GM12878 (cell line): ENCODE results near the gene ZNF407. TPM values are rescaled to one million over a fixed set of nuclear protein-coding genes. Genes with fewer than 3 reads are reported as not detected.

ENCODE experiments used
- ASH2L ChIP-seq: fragments of 300-600, 200-600 bp; sonication (generic); IDR thresholded peaks from 2 replicates; pipeline ENCODE4 v1.6.1; 2017; ENCODE audit warnings: low read depth, mild to moderate bottlenecking, borderline replicate concordance
- BRCA1 ChIP-seq: IDR thresholded peaks from 2 replicates; pipeline ENCODE4 v1.6.1; 2011; ENCODE audit warnings: low read depth, low read length, improper control_type of control experiment
- CEBPB ChIP-seq, 2 experiments: fragments of 150-350 bp in 1 of 2; IDR thresholded peaks; 2 replicates each; pipeline ENCODE4 v1.6.1; 2012 to 2014; ENCODE audit warnings: low read depth in 2 of 2, low read length in 2 of 2, borderline replicate concordance in 1 of 2, inconsistent platforms in 1 of 2
- CHD2 ChIP-seq: IDR thresholded peaks from 2 replicates; pipeline ENCODE4 v1.6.1; 2011; ENCODE audit warnings: low read depth, low read length, improper control_type of control experiment, borderline replicate concordance
- ESRRA ChIP-seq: IDR thresholded peaks from 2 replicates; pipeline ENCODE4 v1.6.1; 2012; ENCODE audit warnings: mild to moderate bottlenecking, low read length, improper control_type of control experiment
- GABPA ChIP-seq: IDR thresholded peaks from 2 replicates; pipeline ENCODE4 v1.6.1; 2014; ENCODE audit warnings: antibody characterized with exemption, low read depth, mild to moderate bottlenecking, inconsistent platforms
- HDAC2 ChIP-seq: fragments of 200-600 bp; sonication (generic); IDR thresholded peaks from 2 replicates; pipeline ENCODE4 v1.6.1; 2017
- HDGF ChIP-seq: fragments of 450-650 bp; IDR thresholded peaks from 2 replicates; pipeline ENCODE4 v1.6.1; 2016; ENCODE audit warnings: antibody characterized with exemption
- IKZF2 ChIP-seq, 2 experiments: fragments of 450-650 bp; IDR thresholded peaks; 2 replicates each; pipeline ENCODE4 v1.6.1; 2017; ENCODE audit warnings: mild to moderate bottlenecking in 2 of 2, moderate library complexity in 2 of 2
- KDM1A ChIP-seq: fragments of 200-600 bp; sonication (generic); IDR thresholded peaks from 2 replicates; pipeline ENCODE4 v1.6.1; 2016; ENCODE audit warnings: borderline replicate concordance
- NR2F1 ChIP-seq: fragments of 450-650 bp; conservative IDR thresholded peaks from 2 replicates; pipeline ENCODE4 v1.6.1; 2017; ENCODE audit warnings: mild to moderate bottlenecking
- POLR2AphosphoS2 ChIP-seq: IDR thresholded peaks from 2 replicates; pipeline ENCODE4 v1.6.1; 2011; ENCODE audit warnings: low read depth, mild to moderate bottlenecking, low read length, improper control_type of control experiment, moderate library complexity
- POLR2AphosphoS5 ChIP-seq: IDR thresholded peaks from 2 replicates; pipeline ENCODE4 v1.6.1; 2011; ENCODE audit warnings: mild to moderate bottlenecking, low read length, inconsistent platforms
- RUNX3 ChIP-seq: IDR thresholded peaks from 2 replicates; pipeline ENCODE4 v1.6.1; 2012; ENCODE audit warnings: low read length, inconsistent platforms
- SP1 ChIP-seq: IDR thresholded peaks from one replicate; pipeline ENCODE4 v1.6.1; 2011; ENCODE audit warnings: low read depth, low read length
- SUZ12 ChIP-seq: fragments of 200-600 bp; sonication (generic); IDR thresholded peaks from one replicate; pipeline ENCODE4 v1.6.1; 2018; ENCODE audit warnings: antibody characterized with exemption, mild to moderate bottlenecking; ENCODE audit not compliant: unreplicated experiment
- ZNF24 ChIP-seq: fragments of 450-650 bp; IDR thresholded peaks from 2 replicates; pipeline ENCODE4 v1.6.1; 2017; ENCODE audit warnings: antibody characterized with exemption, mild to moderate bottlenecking
- polyA plus RNA-seq, 11 experiments: library from polyadenylated mRNA; depleted of rRNA in 4 of 11; unstranded in 6 of 11; stranded (reverse) in 5 of 11; fragments of >200 nt; fragmentation: Nextera tagmentation in 4 of 11; fragmentation: Illumina TruSeq in 1 of 11; extraction: Ambion mirVana in 4 of 11; extraction: Trizol in 1 of 11; gene quantifications; 1 replicate in 1 of 11; 2 replicates in 10 of 11; pipeline versions ENCODE4 v1.2.1 to v1.2.3, GENCODE V29; 2011 to 2016; ENCODE audit warnings: inconsistent platforms in 2 of 11, missing spikeins in 2 of 11, low read depth in 1 of 11
- total RNA-seq, 4 experiments: library from RNA; depleted of rRNA in 3 of 4; stranded (reverse); fragments of >200 nt in 3 of 4; fragmentation: Illumina TruSeq in 1 of 4; extraction: Trizol in 1 of 4; gene quantifications; 2 replicates each; pipeline versions ENCODE4 v1.2.1 to v1.2.3, GENCODE V29; 2013 to 2021
- TF ChIP-seq, protein P1 (sequence below): fragments of 450-650 bp; IDR thresholded peaks from 2 replicates; pipeline ENCODE4 v1.6.1; 2017; ENCODE audit warnings: mild to moderate bottlenecking, moderate library complexity
- TF ChIP-seq, protein P2 (sequence below): IDR thresholded peaks from 2 replicates; pipeline ENCODE4 v1.6.1; 2011; ENCODE audit warnings: borderline replicate concordance, low read depth, mild to moderate bottlenecking, moderate library complexity, mixed read lengths, low read length; ENCODE audit not compliant: insufficient read depth; ENCODE audit errors: extremely low read length
- TF ChIP-seq, protein P3 (sequence below): fragments of 450-650 bp; IDR thresholded peaks from 2 replicates; pipeline ENCODE4 v1.6.1; 2014; ENCODE audit warnings: mild to moderate bottlenecking
- TF ChIP-seq, protein P4 (sequence below): fragments of 450-650 bp; IDR thresholded peaks from 2 replicates; pipeline ENCODE4 v1.6.1; 2016; ENCODE audit warnings: mild to moderate bottlenecking, moderate library complexity, borderline replicate concordance

The ZNF407 gene
- total and polyA plus RNA-seq, 10 of the 15 experiments (the other 5 are each of a cell fraction or from before 2014, with no cell fraction given) = 0.69 to 11.6 (median 5.3) TPM

DNA sequence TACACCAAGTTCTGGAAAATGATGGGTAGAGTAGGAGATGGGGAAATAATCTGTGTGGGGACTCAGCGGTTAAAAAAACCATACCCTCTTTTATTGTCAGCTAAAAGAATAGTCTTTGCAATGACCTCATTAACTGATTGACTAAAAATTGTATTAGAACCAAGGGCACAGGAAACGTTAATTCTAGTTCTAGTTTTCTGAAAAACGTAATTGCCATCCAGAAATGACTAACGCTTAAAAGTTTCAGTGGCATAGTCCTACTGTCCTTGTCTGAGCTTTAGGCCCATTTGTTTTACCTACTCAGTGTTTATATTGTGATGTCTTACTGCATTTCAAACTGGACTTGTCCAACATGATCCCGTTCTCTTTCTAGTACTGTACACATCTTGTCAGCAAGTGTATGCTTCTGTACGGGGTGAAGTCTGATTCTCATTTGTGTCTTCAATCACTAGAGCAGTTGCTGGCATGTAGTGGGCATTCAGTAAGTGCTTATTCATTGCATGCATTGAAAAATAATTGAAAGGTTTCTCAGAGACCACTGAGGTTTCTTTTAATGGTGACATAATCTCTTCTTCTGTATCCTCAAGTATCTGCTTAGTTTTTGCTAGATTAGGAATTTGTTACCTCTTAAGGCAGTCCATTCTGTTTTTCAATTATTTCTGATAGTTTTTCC lies 81.5 kb downstream of the ZNF407 start (continued):
- TF ChIP-seq POLR2AphosphoS5 = no peak
- peak; percentile 66 for TF ChIP-seq NR2F1
- TF ChIP-seq GABPA = peak; percentile 25; the same call in 1 of the 2 replicates
- TF ChIP-seq HDAC2 = no peak
- peak; percentile 81 for TF ChIP-seq RUNX3
- no peak for TF ChIP-seq CEBPB (IDR thresholded peaks at IDR 0.05; ENCODE audit: borderline replicate concordance in 1 of 2, low read depth in 2 of 2, low read length in 2 of 2)
- TF ChIP-seq POLR2AphosphoS2 = no peak
- TF ChIP-seq, protein P1, sequence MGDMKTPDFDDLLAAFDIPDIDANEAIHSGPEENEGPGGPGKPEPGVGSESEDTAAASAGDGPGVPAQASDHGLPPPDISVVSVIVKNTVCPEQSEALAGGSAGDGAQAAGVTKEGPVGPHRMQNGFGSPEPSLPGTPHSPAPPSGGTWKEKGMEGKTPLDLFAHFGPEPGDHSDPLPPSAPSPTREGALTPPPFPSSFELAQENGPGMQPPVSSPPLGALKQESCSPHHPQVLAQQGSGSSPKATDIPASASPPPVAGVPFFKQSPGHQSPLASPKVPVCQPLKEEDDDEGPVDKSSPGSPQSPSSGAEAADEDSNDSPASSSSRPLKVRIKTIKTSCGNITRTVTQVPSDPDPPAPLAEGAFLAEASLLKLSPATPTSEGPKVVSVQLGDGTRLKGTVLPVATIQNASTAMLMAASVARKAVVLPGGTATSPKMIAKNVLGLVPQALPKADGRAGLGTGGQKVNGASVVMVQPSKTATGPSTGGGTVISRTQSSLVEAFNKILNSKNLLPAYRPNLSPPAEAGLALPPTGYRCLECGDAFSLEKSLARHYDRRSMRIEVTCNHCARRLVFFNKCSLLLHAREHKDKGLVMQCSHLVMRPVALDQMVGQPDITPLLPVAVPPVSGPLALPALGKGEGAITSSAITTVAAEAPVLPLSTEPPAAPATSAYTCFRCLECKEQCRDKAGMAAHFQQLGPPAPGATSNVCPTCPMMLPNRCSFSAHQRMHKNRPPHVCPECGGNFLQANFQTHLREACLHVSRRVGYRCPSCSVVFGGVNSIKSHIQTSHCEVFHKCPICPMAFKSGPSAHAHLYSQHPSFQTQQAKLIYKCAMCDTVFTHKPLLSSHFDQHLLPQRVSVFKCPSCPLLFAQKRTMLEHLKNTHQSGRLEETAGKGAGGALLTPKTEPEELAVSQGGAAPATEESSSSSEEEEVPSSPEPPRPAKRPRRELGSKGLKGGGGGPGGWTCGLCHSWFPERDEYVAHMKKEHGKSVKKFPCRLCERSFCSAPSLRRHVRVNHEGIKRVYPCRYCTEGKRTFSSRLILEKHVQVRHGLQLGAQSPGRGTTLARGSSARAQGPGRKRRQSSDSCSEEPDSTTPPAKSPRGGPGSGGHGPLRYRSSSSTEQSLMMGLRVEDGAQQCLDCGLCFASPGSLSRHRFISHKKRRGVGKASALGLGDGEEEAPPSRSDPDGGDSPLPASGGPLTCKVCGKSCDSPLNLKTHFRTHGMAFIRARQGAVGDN = no peak
- TF ChIP-seq, protein P2, sequence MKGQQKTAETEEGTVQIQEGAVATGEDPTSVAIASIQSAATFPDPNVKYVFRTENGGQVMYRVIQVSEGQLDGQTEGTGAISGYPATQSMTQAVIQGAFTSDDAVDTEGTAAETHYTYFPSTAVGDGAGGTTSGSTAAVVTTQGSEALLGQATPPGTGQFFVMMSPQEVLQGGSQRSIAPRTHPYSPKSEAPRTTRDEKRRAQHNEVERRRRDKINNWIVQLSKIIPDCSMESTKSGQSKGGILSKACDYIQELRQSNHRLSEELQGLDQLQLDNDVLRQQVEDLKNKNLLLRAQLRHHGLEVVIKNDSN = no peak
- TF ChIP-seq ZNF24 = no peak
- TF ChIP-seq BRCA1 = no peak
- no peak for TF ChIP-seq ESRRA
- TF ChIP-seq ASH2L = no peak
- TF ChIP-seq KDM1A = no peak
- 0 out of 4 replicates have a peak, but pooled peaks of 1 of the 2 experiments have one; percentile 38 for TF ChIP-seq IKZF2 (IDR thresholded peaks at IDR 0.05)
- TF ChIP-seq, protein P3, sequence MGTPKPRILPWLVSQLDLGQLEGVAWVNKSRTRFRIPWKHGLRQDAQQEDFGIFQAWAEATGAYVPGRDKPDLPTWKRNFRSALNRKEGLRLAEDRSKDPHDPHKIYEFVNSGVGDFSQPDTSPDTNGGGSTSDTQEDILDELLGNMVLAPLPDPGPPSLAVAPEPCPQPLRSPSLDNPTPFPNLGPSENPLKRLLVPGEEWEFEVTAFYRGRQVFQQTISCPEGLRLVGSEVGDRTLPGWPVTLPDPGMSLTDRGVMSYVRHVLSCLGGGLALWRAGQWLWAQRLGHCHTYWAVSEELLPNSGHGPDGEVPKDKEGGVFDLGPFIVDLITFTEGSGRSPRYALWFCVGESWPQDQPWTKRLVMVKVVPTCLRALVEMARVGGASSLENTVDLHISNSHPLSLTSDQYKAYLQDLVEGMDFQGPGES = no peak
- no peak for TF ChIP-seq HDGF
- TF ChIP-seq, protein P4, sequence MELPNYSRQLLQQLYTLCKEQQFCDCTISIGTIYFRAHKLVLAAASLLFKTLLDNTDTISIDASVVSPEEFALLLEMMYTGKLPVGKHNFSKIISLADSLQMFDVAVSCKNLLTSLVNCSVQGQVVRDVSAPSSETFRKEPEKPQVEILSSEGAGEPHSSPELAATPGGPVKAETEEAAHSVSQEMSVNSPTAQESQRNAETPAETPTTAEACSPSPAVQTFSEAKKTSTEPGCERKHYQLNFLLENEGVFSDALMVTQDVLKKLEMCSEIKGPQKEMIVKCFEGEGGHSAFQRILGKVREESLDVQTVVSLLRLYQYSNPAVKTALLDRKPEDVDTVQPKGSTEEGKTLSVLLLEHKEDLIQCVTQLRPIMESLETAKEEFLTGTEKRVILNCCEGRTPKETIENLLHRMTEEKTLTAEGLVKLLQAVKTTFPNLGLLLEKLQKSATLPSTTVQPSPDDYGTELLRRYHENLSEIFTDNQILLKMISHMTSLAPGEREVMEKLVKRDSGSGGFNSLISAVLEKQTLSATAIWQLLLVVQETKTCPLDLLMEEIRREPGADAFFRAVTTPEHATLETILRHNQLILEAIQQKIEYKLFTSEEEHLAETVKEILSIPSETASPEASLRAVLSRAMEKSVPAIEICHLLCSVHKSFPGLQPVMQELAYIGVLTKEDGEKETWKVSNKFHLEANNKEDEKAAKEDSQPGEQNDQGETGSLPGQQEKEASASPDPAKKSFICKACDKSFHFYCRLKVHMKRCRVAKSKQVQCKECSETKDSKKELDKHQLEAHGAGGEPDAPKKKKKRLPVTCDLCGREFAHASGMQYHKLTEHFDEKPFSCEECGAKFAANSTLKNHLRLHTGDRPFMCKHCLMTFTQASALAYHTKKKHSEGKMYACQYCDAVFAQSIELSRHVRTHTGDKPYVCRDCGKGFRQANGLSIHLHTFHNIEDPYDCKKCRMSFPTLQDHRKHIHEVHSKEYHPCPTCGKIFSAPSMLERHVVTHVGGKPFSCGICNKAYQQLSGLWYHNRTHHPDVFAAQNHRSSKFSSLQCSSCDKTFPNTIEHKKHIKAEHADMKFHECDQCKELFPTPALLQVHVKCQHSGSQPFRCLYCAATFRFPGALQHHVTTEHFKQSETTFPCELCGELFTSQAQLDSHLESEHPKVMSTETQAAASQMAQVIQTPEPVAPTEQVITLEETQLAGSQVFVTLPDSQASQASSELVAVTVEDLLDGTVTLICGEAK = no peak
- TF ChIP-seq SUZ12 = no peak
- TF ChIP-seq CHD2 = no peak
- TF ChIP-seq SP1 = no peak
